HG02588 (cell line): ENCODE data around the gene GATA2.

ENCODE experiments used
- ATAC-seq: cut with Tn5 transposase; IDR thresholded peaks from one replicate; pipeline ENCODE4 v1.9.1; 2021; ENCODE audit warnings: mild to moderate bottlenecking, moderate library complexity; ENCODE audit not compliant: unreplicated experiment

GATA2 gene

GRCh38 chr3:128458746-128459460 is 34.1 kb downstream of the GATA2 start:
- ATAC-seq: no peak

- no peak for ATAC-seq
These were observed 35.1 kb downstream of the GATA2 start for GRCh38 chr3:128457937-128458336.

GRCh38 chr3:128456776-128457715 is 36.0 kb downstream of the GATA2 start:
- ATAC-seq: no peak

- no peak for ATAC-seq
These were observed 36.9 kb downstream of the GATA2 start for GRCh38 chr3:128455786-128456748.

- ATAC-seq: no peak
These were observed 37.9 kb downstream of the GATA2 start for GRCh38 chr3:128455116-128455515.

GRCh38 chr3:128454310-128454618 is 38.7 kb downstream of the GATA2 start:
- ATAC-seq: no peak

- no peak for ATAC-seq
These were observed 39.3 kb downstream of the GATA2 start for GRCh38 chr3:128453501-128454309.

- ATAC-seq: no peak
These were observed 40.2 kb downstream of the GATA2 start for GRCh38 chr3:128452678-128453275.

GRCh38 chr3:128452120-128452519 is 40.9 kb downstream of the GATA2 start:
- no peak for ATAC-seq

- no peak for ATAC-seq
These were observed 43.8 kb downstream of the GATA2 start for GRCh38 chr3:128449111-128449638.

GRCh38 chr3:128448491-128448890 is 44.5 kb downstream of the GATA2 start:
- no peak for ATAC-seq

GRCh38 chr3:128447561-128448013 is 45.4 kb downstream of the GATA2 start:
- ATAC-seq: no peak

GRCh38 chr3:128446821-128447220 is 46.2 kb downstream of the GATA2 start:
- no peak for ATAC-seq

- no peak for ATAC-seq
These were observed 47.6 kb downstream of the GATA2 start for GRCh38 chr3:128445357-128445756.

GRCh38 chr3:128443771-128444170 is 49.2 kb downstream of the GATA2 start:
- ATAC-seq: no peak

- no peak for ATAC-seq
These were observed 50.1 kb downstream of the GATA2 start for GRCh38 chr3:128442949-128443348.

GRCh38 chr3:128442070-128442469 is 50.9 kb downstream of the GATA2 start:
- ATAC-seq: no peak

- no peak for ATAC-seq
These were observed 53.8 kb downstream of the GATA2 start for GRCh38 chr3:128439226-128439625.

GRCh38 chr3:128438488-128439072 is 54.4 kb downstream of the GATA2 start:
- no peak for ATAC-seq
